OCI-LY1 (cell line): ENCODE measurements around the gene ADGRG4.

Source experiments
- EZH2 ChIP-seq: fragments of 200-600 bp; sonication (generic), shearing (Covaris generic); IDR thresholded peaks from 2 replicates; pipeline ENCODE4 v1.8.0; 2017; ENCODE audit warnings: borderline replicate concordance, mixed run types, mild to moderate bottlenecking, antibody characterized with exemption, low read length, moderate library complexity, mixed read lengths
- TF ChIP-seq, protein P1 (sequence below): fragments of 200-600 bp; sonication (generic), shearing (Covaris generic); IDR thresholded peaks from 2 replicates; pipeline ENCODE4 v1.5.1; 2017; ENCODE audit warnings: mild to moderate bottlenecking, antibody characterized with exemption, low read length, moderate library complexity, mixed read lengths

DNA sequence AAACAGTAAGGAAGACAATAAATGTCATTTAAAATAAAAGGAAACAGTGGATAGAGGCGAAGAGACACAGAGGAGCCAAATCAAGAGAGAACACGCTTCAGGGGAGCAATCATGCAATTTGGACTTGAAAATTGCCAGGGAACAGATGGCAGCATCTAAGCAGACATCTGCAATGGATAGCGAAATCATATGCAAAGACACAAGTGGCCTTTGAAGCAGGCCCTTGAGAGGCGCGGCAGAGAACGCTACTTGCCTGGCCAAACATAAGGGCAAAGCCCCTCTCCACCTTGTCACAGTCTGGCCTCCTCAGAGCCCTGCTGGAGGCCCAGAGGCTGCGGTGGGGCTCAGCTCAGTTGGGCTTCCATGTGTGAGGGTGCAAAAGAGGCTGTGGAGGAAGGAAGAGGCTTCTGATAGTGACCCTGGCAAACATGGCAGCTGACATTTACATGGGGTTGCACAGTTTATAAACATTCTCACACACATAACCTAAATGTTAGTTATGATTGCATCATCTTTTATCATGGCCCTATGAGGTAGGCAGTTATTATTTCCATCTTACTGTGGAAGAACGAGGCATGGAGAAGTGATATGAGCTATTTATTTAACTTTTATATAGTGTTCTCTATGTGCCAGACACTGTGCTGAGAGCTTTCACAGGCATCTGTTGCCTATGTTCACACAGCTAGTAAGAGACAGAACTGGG is 18.3 kb downstream of the ADGRG4 start:
- TF ChIP-seq, protein P1, sequence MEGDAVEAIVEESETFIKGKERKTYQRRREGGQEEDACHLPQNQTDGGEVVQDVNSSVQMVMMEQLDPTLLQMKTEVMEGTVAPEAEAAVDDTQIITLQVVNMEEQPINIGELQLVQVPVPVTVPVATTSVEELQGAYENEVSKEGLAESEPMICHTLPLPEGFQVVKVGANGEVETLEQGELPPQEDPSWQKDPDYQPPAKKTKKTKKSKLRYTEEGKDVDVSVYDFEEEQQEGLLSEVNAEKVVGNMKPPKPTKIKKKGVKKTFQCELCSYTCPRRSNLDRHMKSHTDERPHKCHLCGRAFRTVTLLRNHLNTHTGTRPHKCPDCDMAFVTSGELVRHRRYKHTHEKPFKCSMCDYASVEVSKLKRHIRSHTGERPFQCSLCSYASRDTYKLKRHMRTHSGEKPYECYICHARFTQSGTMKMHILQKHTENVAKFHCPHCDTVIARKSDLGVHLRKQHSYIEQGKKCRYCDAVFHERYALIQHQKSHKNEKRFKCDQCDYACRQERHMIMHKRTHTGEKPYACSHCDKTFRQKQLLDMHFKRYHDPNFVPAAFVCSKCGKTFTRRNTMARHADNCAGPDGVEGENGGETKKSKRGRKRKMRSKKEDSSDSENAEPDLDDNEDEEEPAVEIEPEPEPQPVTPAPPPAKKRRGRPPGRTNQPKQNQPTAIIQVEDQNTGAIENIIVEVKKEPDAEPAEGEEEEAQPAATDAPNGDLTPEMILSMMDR = no peak
- no peak for TF ChIP-seq EZH2
